HG03064 (cell line): ENCODE measurements around the gene TMTC4.
"Not testable (repeated sequence)": the region's sequence is repeated elsewhere in the genome, so short reads cannot be mapped to it uniquely, and the experiment has no call there.

Experiments used
- ATAC-seq: cut with Tn5 transposase; IDR thresholded peaks from one replicate; pipeline ENCODE4 v1.9.1; 2021; ENCODE audit warnings: low read depth; ENCODE audit not compliant: unreplicated experiment

Gene TMTC4, protein sequence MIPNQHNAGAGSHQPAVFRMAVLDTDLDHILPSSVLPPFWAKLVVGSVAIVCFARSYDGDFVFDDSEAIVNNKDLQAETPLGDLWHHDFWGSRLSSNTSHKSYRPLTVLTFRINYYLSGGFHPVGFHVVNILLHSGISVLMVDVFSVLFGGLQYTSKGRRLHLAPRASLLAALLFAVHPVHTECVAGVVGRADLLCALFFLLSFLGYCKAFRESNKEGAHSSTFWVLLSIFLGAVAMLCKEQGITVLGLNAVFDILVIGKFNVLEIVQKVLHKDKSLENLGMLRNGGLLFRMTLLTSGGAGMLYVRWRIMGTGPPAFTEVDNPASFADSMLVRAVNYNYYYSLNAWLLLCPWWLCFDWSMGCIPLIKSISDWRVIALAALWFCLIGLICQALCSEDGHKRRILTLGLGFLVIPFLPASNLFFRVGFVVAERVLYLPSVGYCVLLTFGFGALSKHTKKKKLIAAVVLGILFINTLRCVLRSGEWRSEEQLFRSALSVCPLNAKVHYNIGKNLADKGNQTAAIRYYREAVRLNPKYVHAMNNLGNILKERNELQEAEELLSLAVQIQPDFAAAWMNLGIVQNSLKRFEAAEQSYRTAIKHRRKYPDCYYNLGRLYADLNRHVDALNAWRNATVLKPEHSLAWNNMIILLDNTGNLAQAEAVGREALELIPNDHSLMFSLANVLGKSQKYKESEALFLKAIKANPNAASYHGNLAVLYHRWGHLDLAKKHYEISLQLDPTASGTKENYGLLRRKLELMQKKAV

DNA sequence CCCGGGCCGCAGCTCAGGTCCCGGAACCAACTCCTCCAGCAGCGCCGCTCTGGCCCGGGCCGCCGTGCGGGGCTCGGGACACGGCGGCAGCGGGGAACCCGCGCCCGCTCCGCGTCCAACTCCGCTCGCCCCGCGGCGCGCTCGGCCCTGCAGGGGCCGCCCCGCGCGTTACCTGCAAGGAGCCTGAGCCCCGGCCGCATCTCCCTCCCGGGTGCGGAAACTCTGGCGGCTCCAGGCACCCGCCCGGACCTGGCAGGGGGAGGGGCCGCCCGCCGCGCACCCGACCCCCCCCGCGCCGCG lies at the start of gene TMTC4:
TSS of gene TMTC4 (minus strand) at position 224 of the 300 bp plus-strand sequence. CDS start 4,433 bp downstream, outside the sequence.
- ATAC-seq, result peak; percentile 43

DNA sequence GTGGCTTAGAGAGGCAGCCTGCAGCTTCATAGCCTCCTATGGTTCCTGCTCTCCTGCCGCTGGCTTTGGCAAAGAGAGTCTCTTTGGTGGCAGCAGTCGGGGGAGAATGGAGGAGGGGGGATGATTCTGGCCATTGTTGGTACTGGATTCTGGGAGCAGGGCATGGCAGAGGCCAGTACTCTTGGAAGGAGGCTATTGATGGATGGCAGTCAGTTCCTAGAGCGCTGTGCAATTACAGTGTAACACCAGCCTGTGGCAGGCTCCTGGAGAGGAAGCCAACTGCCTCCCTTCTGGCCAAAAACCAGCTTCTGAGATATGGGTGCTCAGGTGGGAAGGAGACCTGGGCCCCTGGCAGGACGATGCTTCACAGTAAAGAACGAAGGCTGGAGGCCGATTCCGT lies 47.9 kb upstream of the TMTC4 start:
- no peak for ATAC-seq

DNA sequence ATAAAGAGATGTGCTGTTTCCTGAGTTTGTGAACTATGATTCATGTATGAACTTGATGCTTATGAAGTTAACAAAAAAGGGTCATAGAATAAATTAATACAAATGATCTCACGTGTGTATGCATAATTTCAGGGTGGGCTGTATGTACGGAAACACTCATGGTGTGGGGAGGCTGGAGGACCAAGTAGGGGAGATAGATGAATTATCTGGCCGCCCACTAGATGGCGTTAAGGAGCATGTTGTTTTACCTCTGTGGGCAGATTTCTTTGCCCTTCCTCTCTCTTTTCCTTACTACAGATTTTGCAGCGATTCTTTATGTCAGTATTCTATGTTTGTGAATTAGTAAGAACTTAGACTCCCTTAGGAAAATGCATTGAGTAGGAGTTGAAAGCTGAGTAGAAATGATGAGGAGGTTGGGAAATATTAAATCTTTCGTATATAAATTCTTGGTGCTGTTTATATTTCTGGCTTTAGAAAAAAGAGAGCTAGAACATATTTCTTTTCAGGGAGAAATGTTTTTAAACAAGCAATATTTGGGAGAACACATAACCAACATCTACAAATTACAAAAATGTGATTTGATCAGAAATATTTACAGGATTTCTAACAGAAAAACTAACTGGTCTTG lies 47.4 kb upstream of the TMTC4 start:
- ATAC-seq, result no peak

DNA sequence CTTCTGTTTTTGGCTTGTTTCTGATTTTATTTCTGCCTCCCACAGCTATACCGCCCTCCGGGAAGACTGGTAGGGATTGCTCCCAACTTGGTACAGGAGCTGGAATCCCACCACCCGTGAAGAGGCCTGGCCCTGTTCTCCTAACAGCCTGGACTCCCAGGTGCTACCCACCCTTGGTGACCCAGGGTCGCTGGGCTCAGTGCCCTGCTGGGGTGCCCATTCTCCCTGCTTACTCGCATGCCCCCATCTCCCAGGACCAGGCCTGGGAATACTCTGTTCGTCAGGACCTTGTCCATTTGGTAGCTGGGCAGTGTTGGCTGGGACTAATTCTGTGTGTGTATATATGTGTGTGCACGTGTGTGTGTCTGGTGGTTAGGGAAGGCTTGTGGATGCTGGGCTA lies 41.0 kb upstream of the TMTC4 start:
- no peak for ATAC-seq

DNA sequence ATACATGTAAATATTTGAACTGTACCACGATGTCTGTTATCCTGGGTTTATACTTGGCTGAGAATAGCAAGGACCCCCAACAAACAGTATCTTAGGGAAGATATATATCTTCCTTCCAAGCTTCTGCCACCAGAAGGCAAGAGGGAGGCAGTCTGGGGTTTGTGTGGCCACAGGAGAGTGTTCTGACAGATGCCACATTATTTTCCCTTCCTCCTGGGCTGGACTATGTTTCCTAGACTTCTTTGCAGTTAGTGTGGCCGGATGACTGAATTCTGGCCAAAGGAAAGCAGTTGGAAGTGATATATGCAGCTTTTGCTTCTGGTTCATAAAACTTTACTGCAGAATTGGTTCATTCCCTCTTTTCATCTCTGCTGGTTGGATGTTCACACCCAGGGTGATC lies 39.9 kb upstream of the TMTC4 start:
- ATAC-seq, result no peak

DNA sequence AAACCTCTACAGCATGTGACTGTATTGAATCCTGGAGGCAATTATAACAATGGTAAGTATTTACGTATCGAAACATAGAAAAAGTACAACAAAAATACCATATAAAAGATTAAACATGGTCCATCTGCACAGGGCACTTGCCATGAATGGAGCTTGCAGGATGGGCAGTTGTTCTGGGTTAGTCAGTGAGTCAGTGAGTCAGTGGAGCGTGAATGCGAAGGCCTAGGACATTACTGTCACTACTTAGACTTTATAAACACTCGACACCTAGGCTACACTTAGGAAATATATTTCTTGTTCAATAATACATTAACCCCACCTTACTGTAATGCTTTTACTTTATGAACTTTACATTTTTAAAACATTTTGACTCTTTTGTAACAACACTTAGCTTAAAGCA lies 35.6 kb upstream of the TMTC4 start:
- ATAC-seq, result no peak

DNA sequence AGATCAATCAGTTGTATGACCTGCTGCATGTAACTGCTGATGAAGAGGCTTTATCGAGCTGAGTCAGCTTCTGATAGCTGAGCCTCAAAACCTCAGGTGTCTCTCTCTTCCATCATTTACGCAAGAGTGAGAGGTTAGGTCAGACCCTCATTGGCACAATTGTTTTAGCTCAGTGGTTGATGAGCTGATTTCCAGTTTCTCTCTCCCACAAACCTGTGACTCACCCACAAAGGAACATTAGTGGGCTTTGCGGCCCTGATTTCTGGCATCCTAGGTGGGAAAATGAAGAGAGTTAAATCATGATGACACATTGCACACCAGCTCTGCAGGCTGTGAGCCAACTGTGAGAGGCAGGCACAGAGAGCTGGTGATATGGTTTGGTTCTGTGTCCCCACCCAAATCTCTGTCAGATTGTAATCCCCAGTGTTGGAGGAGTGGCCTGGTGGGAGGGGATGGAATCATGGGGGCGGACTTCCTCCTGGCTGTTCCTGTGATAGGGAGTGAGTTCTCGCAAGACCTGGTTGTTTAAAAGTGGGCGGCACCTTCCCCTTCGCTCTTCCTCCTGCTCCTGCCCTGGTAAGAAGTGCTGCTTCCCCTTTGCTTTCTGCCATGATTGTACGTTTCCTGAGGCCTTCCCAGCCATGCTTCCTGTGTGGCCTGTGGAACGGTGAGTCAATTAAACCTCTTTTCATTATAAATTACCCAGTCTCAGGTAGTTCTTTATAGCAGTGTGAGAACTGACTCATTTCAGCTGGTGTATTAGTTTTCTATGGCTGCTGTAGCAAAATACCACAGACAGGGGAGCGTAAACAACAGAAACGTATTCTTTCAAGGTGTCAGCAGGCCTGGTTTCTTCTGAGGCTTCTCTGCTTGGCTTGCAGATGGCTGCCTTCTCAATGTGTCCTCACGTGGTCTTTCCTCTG lies 33.5 kb upstream of the TMTC4 start:
- no peak for ATAC-seq

DNA sequence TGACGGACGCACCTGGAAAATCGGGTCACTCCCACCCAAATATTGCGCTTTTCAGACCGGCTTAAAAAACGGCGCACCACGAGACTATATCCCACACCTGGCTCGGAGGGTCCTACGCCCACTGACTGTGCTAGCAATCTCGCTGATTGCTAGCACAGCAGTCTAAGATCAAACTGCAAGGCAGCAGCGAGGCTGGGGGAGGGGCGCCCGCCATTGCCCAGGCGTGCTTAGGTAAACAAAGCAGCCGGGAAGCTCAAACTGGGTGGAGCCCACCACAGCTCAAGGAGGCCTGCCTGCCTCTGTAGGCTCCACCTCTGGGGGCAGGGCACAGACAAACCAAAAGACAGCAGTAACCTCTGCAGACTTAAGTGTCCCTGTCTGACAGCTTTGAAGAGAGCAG lies 23.7 kb upstream of the TMTC4 start:
- ATAC-seq, result not testable (repeated sequence)

DNA sequence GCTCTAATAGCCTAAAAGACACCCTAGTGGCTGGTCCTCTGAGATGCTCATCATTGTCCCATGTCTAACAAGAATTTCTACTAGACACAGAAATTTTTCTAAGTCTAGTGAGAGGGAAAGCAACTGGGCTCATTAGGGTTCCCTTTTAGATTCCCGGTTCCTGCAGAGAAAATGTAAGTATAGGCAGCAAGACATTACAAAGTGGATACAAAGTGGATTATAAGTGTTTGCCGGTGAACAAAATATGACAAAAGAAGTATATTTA lies 20.8 kb upstream of the TMTC4 start:
- no peak for ATAC-seq

DNA sequence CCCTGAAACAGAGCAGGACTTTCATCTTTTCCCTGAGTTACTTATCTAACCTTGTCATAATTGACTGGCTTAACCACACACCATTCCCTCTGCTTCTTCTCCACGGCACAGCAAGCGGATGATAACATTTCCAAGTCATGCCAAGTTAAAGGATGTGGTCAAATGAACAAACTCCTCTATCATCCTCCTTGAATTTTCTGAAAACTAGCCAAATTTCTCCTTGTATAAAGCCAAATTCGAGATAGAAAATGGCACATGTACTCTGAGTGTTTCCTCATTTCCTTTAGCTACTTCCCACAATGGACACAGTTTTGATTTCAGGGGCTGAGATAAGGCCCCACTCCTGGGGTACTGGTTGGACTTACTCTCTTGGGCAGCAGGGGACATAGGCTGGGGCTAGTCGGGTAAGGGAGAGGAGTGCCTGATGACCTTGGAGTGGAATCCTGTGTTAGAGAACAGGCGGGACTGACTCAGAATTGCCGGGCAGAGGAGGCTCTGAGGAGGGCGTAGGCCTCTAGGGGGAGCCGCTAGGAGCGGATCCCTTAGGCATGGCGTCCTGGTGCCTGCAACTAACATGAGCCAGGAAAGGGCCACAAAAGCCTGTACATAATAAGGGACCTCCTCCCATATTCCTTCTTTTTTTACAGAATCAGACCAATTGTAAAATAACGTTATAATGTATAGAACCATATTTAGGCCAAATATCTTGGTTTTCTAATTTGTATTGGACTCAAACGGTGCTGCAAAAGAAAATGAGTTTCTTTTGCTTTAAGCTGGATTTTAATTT lies 20.3 kb upstream of the TMTC4 start:
- no peak for ATAC-seq

DNA sequence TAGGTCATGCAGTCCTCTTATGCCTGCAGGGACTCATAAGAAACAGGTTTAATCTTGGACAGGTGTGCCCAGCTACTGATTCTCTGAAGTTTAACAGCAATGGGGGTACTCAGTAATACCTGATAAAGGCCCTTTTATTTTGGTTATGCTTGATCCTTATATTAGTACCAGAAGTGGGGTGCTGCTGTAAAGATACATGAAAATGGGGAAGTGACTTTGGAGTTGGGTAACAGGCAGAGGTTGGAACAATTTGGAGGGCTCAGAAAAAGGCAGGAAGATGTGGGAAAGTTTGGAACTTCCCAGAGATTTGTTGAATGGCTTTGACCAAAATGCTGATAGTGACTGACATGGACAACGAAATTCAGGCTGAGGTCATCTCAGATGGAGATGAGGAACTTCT lies 14.6 kb upstream of the TMTC4 start:
- ATAC-seq, result no peak

DNA sequence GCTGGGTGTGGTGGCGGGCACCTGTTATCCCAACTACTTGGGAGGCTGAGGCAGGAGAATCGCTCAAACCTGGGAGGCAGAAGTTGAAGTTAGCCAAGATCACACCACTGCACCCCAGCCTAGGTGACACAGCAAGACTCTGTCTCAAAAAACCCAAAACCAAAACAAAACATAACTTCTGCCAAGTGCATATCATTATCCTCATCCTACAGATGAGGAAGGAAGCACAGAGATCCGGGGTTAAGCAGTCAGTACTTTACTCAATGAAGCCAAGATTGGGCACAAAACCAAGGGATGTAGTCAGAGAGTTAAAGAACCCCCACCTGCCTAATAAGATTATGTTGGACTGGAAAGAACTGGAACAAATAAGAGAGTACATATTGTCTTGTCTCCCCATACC lies 5.5 kb upstream of the TMTC4 start:
- ATAC-seq, result no peak

DNA sequence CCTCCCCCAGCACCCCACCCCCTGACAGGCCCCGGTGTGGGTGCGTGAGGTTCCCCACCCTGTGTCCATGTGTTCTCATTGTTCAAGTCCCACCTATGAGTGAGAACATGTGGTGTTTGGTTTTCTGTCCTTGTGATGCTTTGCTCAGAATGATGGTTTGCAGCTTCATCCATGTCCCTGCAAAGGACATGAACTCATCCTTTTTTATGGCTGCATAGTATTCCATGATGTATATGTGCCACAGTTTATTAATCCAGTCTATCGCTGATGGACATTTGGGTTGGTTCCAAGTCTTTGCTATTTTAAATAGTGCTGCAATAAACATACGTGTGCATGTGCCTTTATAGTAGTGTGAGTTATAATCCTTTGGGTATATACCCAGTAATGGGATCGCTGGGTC lies 2.5 kb upstream of the TMTC4 start:
- ATAC-seq, result not testable (repeated sequence)

DNA sequence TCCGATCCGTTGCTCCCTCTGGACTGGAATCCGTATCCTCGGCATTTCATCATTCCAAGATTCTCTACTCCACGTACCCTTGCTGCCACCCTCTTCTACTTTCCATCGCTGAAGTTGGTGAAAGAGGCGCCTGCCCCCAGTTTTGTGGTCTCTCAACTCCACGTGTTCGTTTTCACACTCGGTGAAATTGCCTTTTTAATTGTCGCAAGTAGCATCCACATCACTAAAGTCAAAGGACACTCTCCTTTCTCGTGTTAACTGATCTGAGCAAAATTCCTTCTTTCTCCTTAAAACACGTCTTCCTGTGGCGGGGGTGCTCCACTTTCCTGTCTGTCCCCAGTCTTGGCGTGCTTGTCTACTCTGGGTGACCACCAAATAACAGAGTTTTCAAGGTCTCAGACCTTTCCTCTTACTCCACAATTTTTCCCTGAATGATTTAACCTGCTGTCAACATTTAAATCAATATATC lies 1.1 kb upstream of the TMTC4 start:
- ATAC-seq, result no peak

DNA sequence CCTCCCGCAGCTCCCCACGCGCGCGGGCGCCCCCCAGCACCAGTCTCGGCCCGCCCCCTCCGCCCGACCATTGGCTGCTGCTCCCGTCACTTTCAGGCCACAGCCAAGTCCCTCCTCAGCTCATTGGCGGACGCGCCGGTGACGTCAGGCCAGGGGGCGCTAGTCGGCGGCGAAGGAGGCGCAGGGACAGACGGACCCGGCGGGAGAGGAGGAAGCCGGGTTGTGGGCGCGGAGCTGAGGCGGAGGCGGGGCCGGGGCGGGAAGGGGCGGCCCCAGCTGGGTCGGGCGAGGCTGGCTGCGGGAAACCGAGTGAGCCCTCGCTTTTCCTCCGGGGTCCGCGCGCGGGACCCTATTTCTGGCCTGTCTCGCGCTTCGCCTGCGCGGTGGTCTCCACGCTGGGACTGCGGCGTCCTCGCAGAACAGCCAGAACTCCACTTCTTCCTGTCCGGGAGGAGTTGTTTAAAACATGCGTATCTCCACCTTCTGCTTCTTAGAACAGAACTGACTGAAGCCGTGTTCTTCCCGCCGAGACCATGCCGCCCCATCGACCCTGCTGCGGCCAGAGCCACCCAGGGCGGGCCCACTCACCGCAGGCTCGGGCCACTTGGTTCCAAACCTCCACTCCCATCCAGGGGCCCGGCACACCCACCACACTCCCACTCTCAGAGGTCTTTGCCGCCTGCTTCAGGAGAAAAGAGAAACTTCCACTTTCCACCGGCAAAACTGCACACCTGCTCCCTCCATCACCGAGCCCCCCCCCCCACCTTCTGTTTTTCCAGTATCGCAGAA lies 471 bp upstream of the TMTC4 start:
- ATAC-seq, result peak; percentile 95

DNA sequence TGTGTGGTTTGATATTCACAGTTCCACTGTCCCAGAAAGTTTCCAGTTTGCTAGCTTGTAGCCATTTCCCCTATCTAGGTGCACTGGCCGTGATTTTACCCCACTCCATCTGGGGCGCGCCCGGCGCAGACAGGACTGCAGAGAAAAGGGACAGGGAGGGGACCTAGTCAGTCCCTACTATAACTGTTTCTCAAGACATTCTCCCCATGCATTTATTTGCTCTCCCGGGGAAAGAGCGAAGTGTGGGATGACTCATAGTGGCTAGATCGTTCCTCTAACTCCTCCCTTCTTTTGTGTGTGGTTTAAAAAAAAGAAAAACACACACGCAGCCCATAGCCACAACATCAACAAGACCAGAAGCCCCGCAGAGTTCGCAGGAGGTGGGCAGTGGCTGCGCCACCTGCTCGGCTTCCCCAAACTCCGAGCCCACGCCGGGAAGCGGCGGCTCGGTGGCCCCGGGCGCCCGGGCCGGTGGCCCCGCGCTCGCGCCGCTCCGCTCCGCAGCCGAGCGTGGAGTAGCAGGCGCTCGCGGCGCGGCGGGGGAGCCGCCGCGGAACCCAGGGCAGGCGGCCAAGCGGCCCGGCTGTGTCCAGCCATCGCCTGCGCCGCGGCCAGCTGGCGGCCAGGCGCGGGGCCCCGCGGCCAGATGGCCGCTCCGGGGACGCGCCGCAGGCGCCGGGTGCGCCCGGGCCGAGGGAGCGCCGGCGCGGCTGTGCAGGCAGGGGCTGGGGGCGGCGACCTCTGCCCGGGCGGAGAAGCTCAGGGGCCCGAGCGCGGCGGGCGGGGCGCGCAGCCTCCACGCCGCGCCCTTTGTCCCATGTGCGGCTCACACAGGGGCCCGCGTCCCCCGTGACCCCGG lies 653 bp downstream of the TMTC4 start:
- peak; percentile 32 for ATAC-seq

DNA sequence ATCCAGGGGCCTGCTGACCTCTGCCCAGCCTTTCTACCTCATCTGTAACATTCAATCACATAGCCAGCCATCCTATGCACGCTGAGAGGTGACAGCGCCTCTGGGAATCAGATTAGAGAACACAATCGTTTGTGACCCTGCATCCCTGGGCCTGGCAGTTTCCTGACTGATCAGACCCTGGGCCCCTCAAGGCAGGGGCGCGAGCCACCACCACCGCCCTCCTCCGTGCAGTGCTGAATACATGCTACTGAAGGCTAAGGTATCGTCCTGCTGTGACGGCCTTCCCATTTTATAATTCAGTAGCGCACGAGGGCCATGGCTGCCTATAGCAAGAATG lies 1.3 kb downstream of the TMTC4 start:
- peak; percentile 0 for ATAC-seq

DNA sequence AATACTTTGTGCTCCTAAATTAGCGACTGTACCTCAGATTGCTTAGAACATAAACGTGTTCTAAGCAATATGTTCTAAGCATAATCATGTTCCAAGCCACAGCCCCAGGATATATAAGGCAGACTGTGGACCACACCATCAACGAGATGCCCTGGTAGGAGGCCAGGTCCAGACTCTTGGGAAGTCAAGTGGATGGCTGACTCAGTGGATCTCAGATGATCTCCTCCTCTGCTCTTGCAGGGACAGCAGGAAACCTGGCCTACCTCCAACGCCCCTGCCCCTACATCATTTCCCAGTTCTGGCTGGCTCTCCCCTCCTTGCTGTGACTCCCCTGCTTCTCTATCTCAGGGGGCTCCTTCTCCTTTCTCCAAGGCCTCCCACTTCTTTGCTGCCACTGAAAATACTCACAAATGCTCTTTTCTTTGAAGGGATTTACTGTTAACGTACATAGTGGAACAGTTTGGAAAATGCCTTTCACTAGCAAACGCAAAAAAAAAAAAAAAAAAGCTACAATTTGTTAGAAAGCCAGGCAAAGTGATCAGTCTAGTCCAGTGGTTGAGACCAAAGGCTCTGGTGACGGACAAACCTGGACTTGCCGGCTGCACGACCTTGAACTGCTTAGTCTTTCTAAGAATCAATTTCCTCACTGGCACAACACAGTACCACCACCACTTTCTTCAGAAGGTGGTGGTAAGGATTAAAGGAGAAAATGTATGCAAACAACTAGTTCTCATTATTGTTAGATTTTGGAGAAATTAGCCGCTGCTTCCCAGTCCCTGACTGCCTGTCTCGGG lies 3.0 kb downstream of the TMTC4 start:
- ATAC-seq, result no peak
